GM19099 (cell line): ENCODE measurements around the gene ITGAL.
A peak's percentile ranks its signal among the peaks of the same experiment; 100 is the strongest.

Experiments used
- POLR2A ChIP-seq: IDR thresholded peaks from 3 replicates; pipeline ENCODE4 v1.6.1; 2011; ENCODE audit warnings: low read depth; ENCODE audit not compliant: insufficient read length; ENCODE audit errors: extremely low read depth

Gene ITGAL

DNA sequence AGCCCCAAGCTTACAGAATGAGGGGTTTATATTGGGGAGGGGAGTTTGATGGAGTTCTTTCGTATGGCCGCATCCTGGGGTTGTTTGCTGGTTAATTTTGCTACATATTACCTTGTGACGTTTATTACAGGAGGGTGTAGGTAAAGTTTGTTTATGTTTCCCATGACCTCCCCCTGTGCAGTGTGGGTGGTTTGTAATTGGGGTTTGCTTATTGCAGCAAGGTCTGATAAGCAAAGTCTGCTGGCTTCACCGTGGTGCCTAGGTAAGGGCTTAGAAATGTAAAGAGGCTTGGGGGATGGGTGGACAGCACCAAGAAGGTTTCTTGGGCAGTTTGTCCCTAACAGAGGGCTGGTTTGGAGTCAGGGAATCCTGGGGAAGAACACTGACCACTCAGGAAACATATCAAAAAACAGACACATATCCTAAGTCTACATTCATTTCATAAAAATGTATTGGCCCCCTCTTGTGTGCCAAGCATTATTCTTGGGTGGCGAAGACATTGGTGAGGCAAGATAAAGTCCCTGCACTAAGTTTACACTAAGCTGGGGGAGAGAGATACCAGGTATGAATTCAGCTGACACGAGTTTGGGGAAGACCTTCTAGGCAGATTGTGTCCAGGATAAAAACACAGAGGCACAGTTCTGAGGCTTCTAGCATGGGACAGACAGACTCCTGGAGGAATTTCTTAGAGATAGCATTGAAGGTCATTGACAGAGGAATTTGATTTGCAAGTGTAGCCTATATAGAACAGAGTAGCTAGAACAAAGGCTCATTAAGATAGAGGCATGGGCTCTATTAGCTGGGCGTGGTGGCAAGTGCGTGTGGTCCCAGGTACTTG lies 76.1 kb downstream of the ITGAL start:
- no peak for TF ChIP-seq POLR2A

DNA sequence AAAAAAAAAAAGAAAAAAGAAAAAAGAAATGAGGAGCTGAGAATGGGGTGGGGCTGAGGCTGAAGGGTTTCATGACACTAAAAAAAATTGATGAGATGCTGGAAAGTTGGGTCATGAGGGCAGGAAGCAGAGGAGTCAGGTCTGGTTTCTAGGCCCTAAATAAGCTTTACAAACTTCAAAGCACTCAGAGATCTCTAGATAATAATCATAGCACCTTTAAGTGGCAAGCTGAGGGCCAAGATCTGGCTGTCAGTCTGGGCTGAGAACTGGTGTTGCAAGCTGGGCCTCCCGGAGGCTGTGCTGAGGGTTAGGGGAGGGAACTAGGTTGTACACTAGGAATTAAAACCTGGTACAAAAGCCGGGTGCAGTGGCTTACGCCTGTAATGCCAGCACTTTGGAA lies 79.2 kb downstream of the ITGAL start:
- TF ChIP-seq POLR2A, result no peak

DNA sequence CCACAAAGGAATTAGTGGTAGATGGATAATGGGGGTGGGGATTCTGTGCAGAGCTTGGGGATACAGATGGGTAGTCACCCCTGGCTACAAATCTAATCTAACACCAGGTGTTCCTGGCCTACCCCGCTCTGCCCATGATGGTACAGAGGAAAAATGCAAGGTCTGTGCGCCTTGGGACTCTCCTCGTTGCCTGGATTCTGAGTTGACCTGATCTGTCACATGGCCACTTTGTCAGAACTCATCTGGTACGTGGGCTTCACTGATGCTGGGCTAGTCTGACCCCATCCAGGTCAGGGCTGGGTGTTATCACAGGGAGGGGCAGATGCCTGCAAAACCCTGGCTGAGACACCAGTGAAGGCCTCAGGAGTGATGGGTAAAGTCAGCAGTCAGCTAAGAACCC lies 80.4 kb downstream of the ITGAL start:
- no peak for TF ChIP-seq POLR2A

DNA sequence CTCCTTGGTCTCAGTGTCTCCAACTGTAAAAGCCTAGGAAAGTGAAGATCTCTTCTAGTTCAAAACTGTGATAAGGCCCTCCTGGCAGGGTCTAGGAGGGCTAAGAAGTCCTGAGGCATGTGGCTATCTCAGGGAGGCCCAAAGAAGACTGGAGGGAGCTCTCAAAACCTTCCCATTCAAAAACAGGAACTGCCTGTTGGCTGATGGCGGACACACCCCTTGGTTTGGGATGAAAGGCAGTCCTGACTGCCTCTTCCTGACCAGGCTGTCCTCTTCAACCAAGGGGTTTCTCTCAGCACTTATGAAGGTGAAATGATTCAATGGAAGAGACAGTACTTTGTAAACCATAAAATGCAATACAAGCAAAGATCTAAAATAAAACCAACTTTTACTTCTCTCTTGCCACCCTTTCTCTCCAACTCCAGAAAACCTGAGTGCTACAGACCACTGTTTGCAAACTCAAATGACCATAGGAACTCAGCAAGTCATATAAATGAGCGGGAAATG lies 80.9 kb downstream of the ITGAL start:
- TF ChIP-seq POLR2A, result no peak

DNA sequence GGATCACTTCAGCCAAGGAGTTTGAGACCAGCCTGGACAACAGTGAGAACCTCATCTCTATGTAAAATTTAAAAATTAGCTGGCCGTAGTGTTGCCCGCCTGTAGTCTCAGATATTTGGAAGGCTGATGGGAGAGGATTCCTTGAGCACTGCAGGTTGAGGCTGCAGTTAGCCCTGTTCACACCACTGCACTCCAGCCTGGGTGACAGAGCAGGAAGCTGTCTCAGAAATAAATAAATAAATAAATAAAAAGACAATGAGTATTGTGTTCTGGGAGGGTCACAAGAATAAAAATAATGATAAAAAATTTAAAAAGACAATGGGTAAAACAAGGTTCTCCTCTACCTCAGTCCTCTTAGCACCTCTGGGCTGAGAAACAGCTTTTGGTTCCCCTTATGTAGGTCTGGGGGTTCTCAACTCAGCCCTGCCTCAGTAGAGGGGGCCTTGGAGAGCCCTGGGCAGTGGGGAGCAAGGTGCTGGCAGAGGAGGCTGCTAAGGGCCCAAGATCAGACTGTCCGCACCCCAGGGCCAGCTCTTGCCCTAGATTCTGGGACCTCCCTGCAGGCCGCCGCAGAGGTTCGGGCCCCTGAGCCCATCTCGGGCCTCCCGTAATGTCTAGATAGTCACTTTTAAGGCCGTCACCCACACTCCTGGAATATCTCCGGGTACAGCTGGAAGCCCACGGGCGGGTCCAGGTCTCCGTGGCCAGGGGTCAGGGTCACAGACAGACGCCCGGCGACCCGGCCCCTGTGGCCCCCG lies 82.2 kb downstream of the ITGAL start:
- no peak for TF ChIP-seq POLR2A

DNA sequence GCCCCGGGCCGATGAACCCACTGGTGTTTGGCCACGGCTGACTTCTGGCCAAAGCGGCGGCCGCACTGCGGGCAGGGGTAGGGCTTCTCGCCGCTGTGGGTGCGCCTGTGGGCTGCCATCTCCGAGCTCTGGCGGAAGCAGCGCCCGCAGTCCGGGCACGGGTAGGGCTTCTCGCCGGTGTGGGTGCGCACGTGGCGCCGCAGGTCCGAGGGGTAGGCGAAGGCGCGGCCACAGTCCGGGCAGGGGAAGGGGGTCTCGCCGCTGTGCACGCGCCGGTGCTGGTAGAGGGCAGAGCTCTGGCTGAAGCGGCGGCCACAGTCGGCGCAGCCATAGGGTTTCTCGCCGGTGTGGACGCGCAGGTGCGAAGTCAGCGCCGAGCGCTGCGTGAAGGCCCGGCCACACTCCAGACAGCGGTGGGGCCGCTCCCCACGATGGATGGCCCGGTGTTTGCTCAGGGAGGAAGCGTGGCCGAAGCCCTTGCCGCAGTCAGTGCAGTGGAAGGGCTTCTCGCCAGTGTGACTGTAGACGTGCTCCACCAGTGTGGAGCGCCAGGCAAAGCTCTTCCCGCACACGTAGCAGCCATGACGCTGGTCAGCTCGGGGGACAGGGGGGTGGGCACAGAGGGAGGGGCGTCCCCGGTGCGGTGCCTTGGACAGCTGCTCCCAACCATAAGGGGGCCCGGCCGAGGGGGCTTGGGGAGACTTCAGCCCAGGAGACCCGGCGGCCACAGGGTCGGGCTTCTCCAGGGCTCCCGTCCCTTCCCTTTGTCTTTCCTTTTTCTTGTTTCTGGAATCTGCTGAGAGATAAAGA lies 83.0 kb downstream of the ITGAL start:
- TF ChIP-seq POLR2A, result no peak

DNA sequence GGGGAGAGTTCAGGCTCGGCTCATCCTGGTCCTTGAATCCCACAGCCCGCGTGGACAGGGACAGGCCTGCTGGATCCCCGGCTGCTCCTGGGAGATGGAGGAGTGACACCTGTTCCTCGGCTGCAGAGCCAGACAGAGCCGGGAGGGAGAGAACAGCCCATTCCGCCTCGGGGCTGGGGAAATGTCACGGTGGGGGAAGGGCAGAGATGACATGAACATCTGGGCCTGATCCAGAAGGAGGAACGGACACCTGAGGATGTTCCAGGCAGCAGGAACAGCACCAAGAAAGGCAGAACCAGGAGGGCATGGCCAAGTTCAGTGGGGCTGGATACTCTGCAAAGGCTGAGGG lies 83.6 kb downstream of the ITGAL start:
- no peak for TF ChIP-seq POLR2A

DNA sequence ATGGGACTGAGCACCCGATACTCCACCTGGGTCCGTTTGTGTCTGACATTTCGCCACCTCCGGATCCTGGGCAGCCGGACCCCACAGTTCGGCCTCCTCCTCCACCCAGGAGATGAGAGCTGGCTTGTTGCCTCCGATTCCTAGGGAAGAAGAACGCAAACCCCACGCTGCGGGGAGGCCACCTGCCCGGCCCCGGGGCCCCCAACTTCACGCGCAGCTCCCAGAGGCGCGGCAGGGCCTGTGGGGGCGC lies 85.1 kb downstream of the ITGAL start:
- TF ChIP-seq POLR2A, result no peak

DNA sequence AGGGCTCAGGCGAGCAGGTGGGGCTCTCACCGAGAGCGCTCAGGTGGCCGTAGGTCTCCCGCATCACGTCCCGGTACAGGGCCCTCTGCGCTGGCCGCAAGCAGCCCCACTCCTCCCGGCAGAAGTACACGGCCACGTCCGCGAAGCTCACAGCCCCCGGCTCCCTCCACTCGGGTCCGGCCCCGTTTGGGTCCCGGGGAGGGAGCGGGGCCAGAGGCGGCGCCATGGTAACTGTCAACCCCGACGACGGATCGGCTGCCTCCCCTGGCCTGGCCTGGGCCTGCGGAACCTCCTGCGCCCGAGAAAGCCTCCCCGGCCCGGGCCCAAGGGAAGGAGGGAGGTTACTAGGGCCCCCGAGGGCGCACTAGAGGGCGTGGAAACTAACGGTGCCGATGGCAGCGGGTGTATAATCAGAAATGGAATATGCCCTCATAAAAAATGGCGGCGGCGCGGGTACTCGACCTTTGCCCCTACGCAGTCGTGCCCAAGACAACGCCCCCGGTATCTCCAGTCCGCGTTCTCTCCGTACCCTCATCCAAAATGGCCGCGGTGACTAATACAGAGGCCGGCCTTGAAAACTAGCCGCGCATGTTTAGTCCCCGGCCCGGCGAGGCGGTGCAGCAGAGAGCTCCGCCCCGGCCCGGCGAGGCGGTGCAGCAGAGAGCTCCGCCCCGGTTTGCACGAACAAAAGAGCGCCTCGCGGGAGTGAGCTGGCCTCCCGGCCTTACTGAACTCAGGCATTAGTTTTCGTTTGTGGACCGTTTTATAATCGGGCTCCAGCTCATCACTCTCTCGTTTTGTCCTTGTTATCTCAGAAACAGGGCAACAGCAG lies 85.6 kb downstream of the ITGAL start, which contains the start of gene ZNF764:
ZNF764 (minus strand) TSS at position 418 of the 832 bp plus-strand sequence; CDS start at position 226, 192 bp downstream.
- TF ChIP-seq POLR2A, result peak; percentile 63

DNA sequence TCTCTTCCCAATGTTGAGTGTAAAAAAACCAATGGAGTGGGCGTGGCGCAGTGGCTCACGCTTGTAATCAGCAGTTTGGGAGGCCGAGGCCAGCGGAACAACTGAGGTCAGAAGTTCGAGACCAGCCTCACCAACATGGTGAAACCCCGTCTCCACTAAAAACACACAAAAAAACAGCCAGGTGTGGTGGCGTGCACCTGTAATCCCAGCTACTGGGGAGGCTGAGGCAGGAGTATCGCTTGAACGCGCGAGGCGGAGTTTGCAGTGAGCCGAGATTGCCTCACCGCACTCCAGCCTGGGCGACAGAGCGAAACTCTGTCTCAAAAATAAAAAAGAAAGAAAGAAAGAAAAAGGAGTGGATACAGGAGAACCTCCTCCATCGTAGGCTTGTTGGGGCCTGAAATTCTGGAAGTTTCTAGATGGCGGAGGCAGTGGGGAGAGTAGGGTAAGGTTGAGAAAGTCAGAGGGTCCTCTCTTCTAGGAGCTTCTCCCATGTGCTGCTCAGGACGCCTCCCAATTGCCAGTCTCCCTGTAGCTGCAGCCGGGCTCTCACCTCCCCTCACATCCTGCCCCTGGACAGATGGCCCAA lies 86.3 kb downstream of the ITGAL start:
- no peak for TF ChIP-seq POLR2A

DNA sequence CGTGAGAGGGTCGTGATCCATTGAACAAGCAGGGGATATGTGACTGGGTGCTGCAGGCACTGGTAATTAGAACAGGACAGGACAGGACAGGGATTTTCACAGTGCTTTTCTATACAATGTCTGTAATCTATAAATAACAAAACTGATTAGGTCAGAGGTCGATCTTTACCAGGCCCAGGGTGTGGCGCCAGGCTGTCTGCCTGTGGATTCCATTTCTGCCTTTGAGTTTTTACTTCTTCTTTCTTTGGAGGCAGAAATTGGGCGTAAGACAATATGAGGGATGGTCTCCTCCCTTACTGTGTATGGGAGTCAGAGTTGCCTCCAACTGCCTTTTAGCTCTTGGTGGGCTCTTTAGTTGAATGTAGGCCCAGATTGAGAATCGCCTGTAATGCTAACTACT lies 87.1 kb downstream of the ITGAL start:
- no peak for TF ChIP-seq POLR2A

DNA sequence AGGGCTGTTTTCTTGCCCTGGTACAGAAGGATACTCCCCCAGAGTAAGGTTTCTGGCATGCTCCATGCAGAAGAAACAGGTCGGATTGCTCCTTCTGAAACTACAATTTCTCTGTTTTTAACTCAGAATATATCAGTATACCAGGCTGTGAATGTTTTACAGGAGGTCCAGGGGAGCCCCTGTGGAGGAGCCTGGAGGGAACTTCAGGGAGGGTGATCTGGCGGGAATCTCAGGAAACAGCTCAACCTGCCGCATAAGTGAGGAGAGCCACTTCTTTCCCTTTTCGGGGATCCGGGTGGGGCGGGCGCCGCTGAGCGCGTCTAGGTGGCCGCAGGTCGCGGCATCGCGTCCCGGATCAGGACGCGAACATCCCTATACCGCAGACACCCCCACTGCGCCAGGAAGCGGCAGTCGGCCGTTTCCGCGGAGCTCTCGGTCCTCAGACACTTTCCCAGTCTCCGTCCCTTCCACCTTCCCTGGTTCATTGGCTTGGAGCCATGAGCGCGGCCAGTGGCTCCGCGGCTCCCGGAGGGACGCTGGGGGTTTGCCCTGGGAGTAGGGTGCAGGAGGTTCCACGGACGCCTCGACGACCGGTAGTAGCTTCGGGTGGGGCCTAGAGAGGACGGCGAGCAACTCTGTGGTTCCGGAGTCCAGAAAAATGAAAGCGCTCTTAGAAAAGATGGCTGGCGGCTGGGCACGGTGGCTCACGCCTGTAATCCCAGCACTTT lies 88.7 kb downstream of the ITGAL start:
- no peak for TF ChIP-seq POLR2A

DNA sequence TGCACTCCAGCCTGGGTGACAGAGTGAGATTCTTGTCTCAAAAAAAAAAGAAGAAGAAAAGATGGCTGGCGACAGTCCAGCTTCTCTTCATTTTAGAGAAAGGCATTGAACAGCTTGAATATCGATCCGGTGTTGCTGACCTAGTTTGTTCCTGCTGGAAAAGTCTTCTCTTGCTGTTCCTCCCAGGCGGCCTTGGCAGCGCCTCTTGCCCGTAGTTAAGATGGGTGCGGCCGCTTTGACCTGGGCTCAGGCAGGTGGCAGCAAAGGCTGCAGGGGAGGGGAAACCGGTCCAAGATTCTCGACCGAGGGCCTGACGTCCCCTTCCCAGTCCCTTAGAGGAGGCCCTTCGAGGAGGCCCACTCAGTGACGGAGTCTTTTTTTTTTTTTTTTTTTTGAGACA lies 89.5 kb downstream of the ITGAL start:
- no peak for TF ChIP-seq POLR2A

DNA sequence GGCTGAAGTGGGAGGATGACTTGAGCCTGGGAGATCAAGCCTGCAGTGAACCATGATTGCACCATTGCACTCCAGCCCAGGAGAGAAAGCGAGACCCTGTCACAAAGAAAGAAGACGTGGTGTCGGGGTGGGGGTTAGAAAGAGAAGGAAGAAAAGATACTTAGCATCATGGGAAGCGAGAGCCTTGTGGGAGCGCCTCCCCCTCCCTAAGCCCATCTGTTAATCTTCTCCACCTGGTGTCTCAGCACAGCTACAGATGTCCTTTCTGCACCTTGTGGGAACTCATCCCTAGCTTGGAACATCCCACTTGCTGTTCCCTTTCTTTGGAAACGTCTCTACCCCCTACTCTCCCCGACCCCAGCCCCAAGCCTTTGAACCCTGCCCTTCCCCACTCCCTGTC lies 93.0 kb downstream of the ITGAL start:
- TF ChIP-seq POLR2A, result no peak
